ENCODE data around the gene LRRC8D.

The LRRC8D gene

DNA sequence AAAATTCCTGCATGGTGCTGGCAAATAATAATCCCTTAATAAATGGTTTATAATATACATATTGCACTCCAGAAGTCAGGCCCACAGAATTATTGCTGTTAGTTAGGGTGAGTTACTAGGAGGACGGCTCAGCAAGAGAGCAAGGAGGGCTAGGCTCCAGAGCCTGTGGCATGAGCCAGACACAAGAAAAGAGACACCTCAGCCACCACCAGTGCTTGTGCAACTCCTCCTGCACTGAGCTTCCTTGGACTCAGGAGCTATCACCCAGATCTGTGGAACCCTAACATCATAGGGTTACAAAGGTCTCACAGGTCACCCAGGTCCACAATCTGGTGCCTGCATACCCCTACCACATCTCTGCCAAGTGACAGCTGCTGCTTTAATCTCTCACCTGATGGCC is 12.8 kb upstream of the LRRC8D start:
- DNase-seq = no peak

GRCh38 chr1:89808441-89809117 is 12.3 kb upstream of the LRRC8D start:
- DNase-seq = no peak

DNA sequence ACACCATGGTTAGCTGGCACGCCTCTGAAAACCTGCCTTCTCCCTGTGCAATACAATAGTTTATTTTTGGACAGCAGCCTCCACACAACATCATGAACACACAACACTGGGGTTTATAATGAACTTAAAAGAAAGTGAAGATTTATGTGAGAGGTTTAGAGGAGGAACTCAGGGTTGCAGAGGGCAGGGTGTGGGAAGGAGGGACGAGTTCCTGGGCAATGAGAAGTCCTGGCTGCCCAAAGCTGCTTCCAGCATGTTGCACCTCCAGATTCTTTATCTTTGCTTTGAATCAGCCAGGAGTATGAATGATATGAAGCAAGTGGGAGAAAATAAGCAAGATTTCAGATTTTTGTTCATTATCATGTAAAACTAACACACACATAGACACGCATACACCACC is 11.3 kb upstream of the LRRC8D start:
- DNase-seq = no peak

GRCh38 chr1:89810302-89810701 is 10.5 kb upstream of the LRRC8D start:
- no peak for DNase-seq

DNA sequence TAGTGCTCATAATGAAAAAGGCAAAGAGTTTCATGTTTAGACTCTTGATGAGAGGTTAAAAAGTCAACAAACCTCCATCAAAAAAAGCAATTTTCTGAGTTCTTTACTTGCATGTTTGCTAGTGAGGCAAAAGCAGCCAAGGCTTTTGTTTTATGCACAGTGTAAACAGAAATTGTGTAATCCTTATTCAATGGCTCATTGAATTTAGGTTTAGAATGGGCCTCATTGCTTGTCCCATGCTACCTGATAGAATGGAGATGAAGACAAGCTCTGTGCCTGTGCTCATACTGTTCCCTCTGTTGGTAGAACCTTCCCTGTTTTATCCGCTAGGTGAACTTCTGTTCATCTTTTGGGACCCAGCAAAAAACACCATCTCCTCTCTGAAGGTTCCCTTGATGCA is 10.0 kb upstream of the LRRC8D start:
- DNase-seq = no peak

GRCh38 chr1:89812992-89813391 is 7.8 kb upstream of the LRRC8D start:
- DNase-seq = no peak

DNA sequence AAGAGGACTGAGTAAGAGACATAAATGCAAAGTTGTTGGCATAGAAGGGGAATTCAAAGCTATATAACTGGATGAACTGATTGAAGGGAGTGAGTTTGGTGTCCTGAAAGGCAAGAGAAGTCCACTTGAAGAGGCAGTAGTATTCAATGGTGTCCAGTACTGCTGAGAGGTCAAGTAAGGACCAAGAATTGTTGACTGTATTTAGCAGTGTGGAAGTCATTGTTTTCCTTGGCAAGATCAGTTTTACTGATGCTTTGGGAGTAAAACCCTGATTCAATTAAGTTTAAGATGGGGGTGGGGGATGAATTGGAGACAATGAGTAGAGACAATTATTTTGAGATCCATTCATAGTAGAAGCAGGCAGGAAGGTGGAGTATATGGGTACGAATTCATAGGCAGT is 5.8 kb upstream of the LRRC8D start:
- no peak for DNase-seq

DNA sequence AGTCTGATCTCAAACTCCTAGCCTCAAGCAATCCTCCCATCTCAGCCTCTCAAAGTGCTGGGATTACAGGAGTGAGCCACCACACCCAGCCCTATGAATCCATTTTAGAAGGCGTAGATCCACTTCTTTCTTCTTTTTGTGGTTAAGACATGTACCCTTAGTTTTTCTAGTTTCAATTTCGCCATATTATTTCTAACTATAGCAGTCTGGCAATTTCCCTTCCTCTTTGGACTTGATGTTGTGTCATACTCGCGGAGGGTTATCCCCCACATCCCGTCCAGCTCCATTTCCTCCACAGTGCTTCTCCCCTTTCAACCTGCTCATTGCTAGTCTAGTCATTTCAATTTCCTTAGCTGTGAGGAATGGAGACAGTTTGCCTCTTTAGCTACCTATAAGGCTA is 5.2 kb upstream of the LRRC8D start:
- DNase-seq = no peak

DNA sequence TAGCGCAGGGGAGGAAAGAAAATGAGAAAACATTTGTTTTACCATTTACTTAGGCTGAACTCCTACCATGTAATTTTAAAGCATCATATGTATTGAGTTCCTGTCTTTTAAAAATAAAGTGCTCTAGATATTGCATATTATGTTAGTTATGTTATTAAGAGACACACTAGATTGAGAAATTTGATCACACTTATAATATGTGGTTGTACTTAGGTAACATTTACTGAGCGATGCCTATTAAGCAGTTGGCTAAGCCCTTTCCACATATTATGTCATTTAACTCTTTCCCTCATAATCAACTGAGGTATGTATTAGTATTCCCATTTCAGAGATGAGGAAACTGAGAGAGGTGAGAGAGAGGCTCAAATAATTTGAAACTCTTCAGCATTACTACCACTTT is 4.5 kb upstream of the LRRC8D start:
- DNase-seq = no peak

- DNase-seq = peak; percentile 69
These were observed 683 bp downstream of the LRRC8D start for GRCh38 chr1:89821322-89822108.

- DNase-seq = no peak
These were observed 1.5 kb downstream of the LRRC8D start for GRCh38 chr1:89822109-89822962.

DNA sequence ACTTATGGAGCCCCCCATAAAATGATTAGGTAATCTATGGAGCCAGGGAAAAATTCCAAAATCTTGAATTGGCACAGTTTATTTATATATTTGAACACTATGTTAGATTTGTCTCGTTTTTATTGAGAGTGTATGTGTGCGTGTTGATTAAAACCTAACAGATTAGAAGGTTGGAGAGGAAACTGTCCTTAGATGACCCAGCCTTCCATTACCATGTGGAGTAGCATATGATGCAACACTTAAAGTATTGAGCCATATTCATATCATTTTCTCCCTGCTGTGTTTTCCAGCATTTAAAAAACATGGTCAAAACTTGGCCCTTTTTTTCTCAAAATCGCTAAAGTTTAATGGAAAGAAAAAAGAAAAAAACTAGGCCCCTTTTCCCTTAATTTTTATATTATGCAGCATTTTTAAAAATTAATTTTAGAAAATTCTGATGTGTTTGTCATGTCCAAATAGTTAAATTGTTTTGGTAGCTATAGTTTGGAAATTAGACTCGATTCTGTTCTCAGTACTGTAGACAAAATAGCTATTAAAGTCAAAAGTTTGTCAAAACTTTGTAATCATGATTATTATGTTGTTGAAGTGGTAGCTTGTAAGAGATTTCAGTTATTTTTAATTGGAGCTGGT is 2.3 kb downstream of the LRRC8D start:
- no peak for DNase-seq

- DNase-seq = no peak
These were observed 3.0 kb downstream of the LRRC8D start for GRCh38 chr1:89823679-89824292.

DNA sequence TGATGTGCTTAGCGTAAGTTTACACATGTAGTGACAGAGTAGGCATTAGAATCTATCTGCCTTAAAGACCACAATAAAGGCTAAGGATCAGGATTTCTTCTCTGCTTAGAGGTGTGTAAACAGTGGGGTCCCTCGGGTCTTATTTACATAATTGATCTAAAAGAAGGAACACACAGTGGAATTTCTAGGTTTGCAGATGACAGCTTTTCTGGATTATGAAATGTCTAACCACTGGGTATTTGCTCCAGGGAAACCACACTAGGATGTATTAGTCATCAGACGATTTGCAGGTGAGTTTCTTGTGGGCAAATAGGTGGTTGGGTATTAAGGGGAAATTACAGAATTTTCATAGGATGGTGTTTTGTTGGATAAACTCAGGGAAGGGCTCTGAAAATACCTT is 5.8 kb downstream of the LRRC8D start:
- no peak for DNase-seq

DNA sequence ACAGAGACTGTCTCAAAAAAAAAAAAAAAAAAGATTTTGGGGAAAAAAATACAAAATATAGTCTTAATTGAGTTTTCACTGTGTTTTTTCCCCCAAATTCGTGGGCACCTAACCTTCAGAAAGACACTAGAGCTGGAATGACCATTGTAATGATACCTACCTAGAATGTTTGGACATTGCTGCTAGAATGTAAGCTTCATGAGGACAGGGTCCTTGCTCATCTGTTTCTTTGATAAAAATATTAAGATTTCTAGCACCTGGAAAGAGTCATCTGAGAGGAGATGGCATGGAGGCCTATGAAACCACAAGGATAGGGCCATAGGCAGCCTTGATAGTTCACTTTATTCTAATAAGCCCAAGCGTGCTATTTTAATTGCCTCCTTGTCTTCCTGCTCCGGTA is 6.5 kb downstream of the LRRC8D start:
- no peak for DNase-seq

DNA sequence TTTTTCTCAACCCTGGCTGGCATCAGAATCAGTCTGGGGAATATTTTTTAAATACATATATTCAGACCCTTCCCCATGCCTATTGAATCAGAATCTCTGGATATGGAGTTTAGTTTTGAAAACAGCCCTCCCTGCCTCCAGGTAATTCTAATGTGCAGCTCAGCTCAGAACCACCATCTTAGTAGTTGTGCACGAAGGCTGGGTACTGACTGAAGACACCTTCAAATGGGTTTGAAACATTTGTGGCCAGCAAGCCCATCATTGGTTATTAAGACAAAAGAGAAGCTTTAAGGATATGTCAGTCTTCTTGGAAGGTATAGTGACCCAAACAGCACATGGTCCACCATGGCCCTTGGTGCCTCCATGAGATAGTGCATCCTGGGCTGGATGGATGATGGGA is 7.1 kb downstream of the LRRC8D start:
- DNase-seq = no peak

- DNase-seq = no peak
These were observed 8.4 kb downstream of the LRRC8D start for GRCh38 chr1:89829186-89829585.

- no peak for DNase-seq
These were observed 10.8 kb downstream of the LRRC8D start for GRCh38 chr1:89831462-89832120.

DNA sequence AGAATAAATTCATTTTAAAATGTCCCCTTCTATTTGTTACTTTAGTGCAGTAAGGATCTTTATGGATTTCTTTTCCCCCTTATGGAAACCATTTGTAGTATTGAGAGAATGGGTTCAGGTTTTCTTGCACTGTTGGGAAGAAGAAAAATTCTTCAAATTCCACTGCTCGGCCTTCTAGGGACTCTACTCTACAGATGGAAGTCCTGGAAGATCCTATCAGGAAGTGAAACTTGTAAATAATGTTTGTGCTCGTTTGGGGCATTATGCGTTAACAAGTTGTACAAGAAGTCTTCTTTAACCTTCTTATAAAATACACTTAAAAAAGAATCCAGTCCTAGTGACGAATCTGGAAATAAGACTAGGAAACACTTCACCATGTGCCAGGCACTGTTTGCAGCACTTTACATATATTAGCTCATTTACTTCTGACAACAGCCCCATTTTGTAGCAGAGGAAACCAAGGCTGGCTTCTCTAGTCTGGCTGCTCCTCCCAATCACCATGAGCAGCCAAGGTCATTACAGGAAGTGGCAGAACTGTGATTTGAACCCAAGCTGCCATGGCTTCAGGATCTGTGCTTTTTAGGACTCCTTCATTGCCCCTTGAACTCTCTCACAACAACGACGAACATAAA is 11.8 kb downstream of the LRRC8D start:
- DNase-seq = no peak

DNA sequence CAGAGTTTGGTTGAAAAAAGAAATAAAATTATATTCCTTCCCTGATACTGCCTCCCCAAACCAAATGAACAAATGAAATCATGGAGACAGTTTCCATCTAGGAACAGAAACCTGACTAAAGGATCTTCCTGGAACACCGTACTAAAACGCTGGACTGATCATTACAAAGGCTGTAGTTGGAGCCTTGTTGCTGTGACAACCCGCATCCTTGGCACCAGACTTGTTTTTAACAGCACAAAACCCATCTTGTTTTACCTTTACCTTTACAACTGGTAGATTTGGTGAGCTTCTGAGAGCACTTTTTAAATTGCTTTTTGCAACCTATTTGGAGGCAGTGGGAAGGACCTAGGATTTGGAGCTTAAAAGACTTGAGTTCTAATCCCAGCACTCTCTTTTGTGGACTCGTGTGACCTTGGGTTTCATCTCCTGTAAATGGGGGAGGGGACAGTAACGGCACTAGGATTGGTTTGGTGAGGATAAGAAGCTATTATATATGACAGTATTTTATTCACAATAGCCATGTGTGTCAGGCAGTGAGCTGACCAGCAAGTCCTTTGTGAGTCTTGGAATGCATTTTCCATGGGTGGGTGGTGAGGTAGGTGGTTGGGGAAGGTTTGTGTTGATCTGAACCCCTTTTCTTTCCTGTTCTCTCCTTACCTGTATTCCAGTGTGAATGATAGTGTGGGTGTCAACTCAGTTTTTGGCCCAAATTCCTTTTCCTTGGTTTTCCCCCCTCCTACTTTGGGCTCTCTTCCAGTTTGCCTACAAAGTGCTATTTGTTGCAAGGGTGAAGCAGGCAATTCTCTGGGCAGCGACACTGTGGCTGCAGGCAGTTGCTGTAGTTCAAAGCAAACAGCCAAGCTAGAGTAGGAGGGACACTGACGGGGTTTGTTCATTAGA is 12.6 kb downstream of the LRRC8D start:
- no peak for DNase-seq
